CD14-positive monocyte (primary cell): ENCODE measurements around the gene MYO3B. TPM values are rescaled to one million over a fixed set of nuclear protein-coding genes. Genes with fewer than 3 reads are reported as not detected.

Experiments used
- DNase-seq, 3 donors: peaks; one replicate each; pipeline ENCODE4 v3.0.0-alpha.2; 2011 to 2022
- H2AFZ ChIP-seq: 2 replicates; pipeline ENCODE4 v1.6.0; 2012; ENCODE audit warnings: mild to moderate bottlenecking, low read depth, low read length, inconsistent platforms; ENCODE audit not compliant: insufficient read depth, poor library complexity, severe bottlenecking
- H3K27ac ChIP-seq, 2 donors: 1 replicate in 1 of 2; 2 replicates in 1 of 2; pipeline ENCODE4 v1.5.1; 2012 to 2013; ENCODE audit warnings: low read length in 2 of 2, control low read depth in 1 of 2, inconsistent platforms in 1 of 2, low read depth in 1 of 2, mild to moderate bottlenecking in 1 of 2
- H3K27me3 ChIP-seq, 2 donors: one replicate each; pipeline versions ENCODE4 v1.6.0 to v1.6.1; 2011 to 2013; ENCODE audit warnings: low read length in 2 of 2; ENCODE audit not compliant: control insufficient read depth in 2 of 2, insufficient read depth in 2 of 2
- H3K36me3 ChIP-seq, 2 donors: replicated peaks in 1 of 2; 1 replicate in 1 of 2; 2 replicates in 1 of 2; pipeline versions ENCODE4 v1.5.1 to v1.6.1; 2012 to 2013; ENCODE audit warnings: low read length in 2 of 2, control low read depth in 1 of 2, inconsistent platforms in 1 of 2, mild to moderate bottlenecking in 1 of 2; ENCODE audit not compliant: insufficient read depth in 2 of 2, control insufficient read depth in 1 of 2
- H3K4me1 ChIP-seq, 2 donors: 1 replicate in 1 of 2; 2 replicates in 1 of 2; pipeline versions ENCODE4 v1.5.1 to v1.6.1; 2012 to 2013; ENCODE audit warnings: low read length in 2 of 2, control low read depth in 1 of 2, inconsistent platforms in 1 of 2, mild to moderate bottlenecking in 1 of 2, moderate library complexity in 1 of 2; ENCODE audit not compliant: insufficient read depth in 2 of 2, control insufficient read depth in 1 of 2
- H3K4me2 ChIP-seq: replicated peaks from 2 replicates; pipeline ENCODE3; 2012; ENCODE audit warnings: low read length, moderate library complexity, mild to moderate bottlenecking; ENCODE audit not compliant: poor library complexity, severe bottlenecking; ENCODE audit errors: extremely low read depth
- H3K4me3 ChIP-seq, 3 experiments: fragments of 200-600 bp in 1 of 3; sonication (generic) in 1 of 3; replicated peaks in 1 of 3; 1 replicate in 2 of 3; 2 replicates in 1 of 3; pipeline ENCODE4 v1.5.1; 2011 to 2013; ENCODE audit warnings: low read length in 3 of 3, mild to moderate bottlenecking in 3 of 3, control low read depth in 2 of 3, low read depth in 2 of 3, inconsistent platforms in 1 of 3, moderate library complexity in 1 of 3
- H3K79me2 ChIP-seq: 2 replicates; pipeline ENCODE4 v1.6.0; 2012; ENCODE audit warnings: mild to moderate bottlenecking, control low read depth, inconsistent platforms, low read length, moderate library complexity; ENCODE audit not compliant: insufficient read depth
- H3K9ac ChIP-seq: 2 replicates; pipeline ENCODE4 v1.6.0; 2017; ENCODE audit warnings: low read length, mild to moderate bottlenecking; ENCODE audit not compliant: insufficient read depth, poor library complexity, severe bottlenecking
- H3K9me3 ChIP-seq, 2 donors: replicated peaks in 1 of 2; 1 replicate in 1 of 2; 2 replicates in 1 of 2; pipeline versions ENCODE4 v1.5.1 to v1.6.1; 2012 to 2013; ENCODE audit warnings: low read length in 2 of 2, control low read depth in 1 of 2; ENCODE audit not compliant: control insufficient read depth in 1 of 2, insufficient read depth in 1 of 2
- H4K20me1 ChIP-seq: 2 replicates; pipeline ENCODE4 v1.6.0; 2012; ENCODE audit warnings: mild to moderate bottlenecking, low read length, control low read depth, moderate library complexity; ENCODE audit not compliant: insufficient read depth
- H3K27ac Mint-ChIP-seq, 7 donors: one replicate each; pipeline ENCODE4 v1.8.0; 2020; ENCODE audit warnings: mild to moderate bottlenecking in 7 of 7, mixed read lengths in 7 of 7, moderate library complexity in 6 of 7, inconsistent platforms in 2 of 7
- H3K27me3 Mint-ChIP-seq, 3 donors: one replicate each; pipeline ENCODE4 v1.8.0; 2021 to 2022; ENCODE audit warnings: low read depth in 3 of 3, mild to moderate bottlenecking in 3 of 3, mixed read lengths in 3 of 3, moderate library complexity in 3 of 3, inconsistent platforms in 1 of 3
- H3K36me3 Mint-ChIP-seq, 2 donors: one replicate each; pipeline ENCODE4 v1.8.0; 2020; ENCODE audit warnings: mixed read lengths in 2 of 2, inconsistent platforms in 1 of 2, mild to moderate bottlenecking in 1 of 2
- H3K4me1 Mint-ChIP-seq: one replicate; pipeline ENCODE4 v1.8.0; 2020; ENCODE audit warnings: mild to moderate bottlenecking, mixed read lengths
- H3K4me3 Mint-ChIP-seq, 2 donors: one replicate each; pipeline ENCODE4 v1.8.0; 2020; ENCODE audit warnings: mild to moderate bottlenecking in 2 of 2, mixed read lengths in 2 of 2, moderate library complexity in 1 of 2
- H3K9me3 Mint-ChIP-seq, 7 donors: one replicate each; pipeline ENCODE4 v1.8.0; 2020 to 2022; ENCODE audit warnings: mixed read lengths in 7 of 7, mild to moderate bottlenecking in 6 of 7, moderate library complexity in 6 of 7, inconsistent platforms in 2 of 7
- WGBS: methylation state at CpG from one replicate; pipeline ENCODE4 v1.1.5; 2013; ENCODE audit warnings: missing lambda C conversion rate; ENCODE audit not compliant: insufficient coverage; 5-methylcytosine and 5-hydroxymethylcytosine counted together
- intact Hi-C, 2 donors: fragments of 100-400 bp; cut with micrococcal nuclease; formaldehyde crosslinking; loops; one replicate each; pipeline versions ENCODE4 v1.15.0 to v1.15.1; 2023
- polyA plus RNA-seq, 3 donors: library from polyadenylated mRNA; depleted of rRNA in 1 of 3; unstranded in 2 of 3; stranded (reverse) in 1 of 3; fragments of 300-500 nt in 2 of 3; fragments of >200 nt in 1 of 3; fragmentation: Illumina TruSeq in 2 of 3; gene quantifications; 1 replicate in 2 of 3; 2 replicates in 1 of 3; pipeline ENCODE4 v1.2.3, GENCODE V29; 2012 to 2021
- TF ChIP-seq, protein P1 (sequence below): fragments of 200-600 bp; IDR thresholded peaks from one replicate; pipeline ENCODE4 v1.8.0; 2022; ENCODE audit warnings: antibody characterized with exemption, mild to moderate bottlenecking

The MYO3B gene
- polyA plus RNA-seq, 3 donors: not detected

GRCh38 chr2:170261566-170261965, 83.6 kb downstream of the MYO3B start:
- 100% methylated on average over 1 of the region's 1 CpG for WGBS
- no peaks in the 10 kb centered on the region for H3K4me1 ChIP-seq
- no peaks in the 10 kb centered on the region for H3K27me3 ChIP-seq
- Mint-ChIP-seq H3K36me3 (no peaks in the 10 kb centered on the region), H3K4me3 (no peak overlapping the region), H3K4me1 (no peaks in the 10 kb centered on the region), H3K27me3 (peaks cover 0 to 4% (median 2%) of the 10 kb centered on the region in 3 donors), H3K27ac (no peak overlapping the region), H3K9me3 (peaks cover 13 to 30% (median 26%) of the 10 kb centered on the region in 7 donors)
- no peak overlapping the region for H3K4me3 ChIP-seq
- no peak overlapping the region for H3K4me2 ChIP-seq
- H2AFZ ChIP-seq: no peak overlapping the region
- no peak overlapping the region for H3K9ac ChIP-seq
- peaks cover 7 to 16% of the 10 kb centered on the region in 2 donors for H3K9me3 ChIP-seq
- DNase-seq: no peak
- no peaks in the 10 kb centered on the region for H4K20me1 ChIP-seq
- TF ChIP-seq, protein P1, sequence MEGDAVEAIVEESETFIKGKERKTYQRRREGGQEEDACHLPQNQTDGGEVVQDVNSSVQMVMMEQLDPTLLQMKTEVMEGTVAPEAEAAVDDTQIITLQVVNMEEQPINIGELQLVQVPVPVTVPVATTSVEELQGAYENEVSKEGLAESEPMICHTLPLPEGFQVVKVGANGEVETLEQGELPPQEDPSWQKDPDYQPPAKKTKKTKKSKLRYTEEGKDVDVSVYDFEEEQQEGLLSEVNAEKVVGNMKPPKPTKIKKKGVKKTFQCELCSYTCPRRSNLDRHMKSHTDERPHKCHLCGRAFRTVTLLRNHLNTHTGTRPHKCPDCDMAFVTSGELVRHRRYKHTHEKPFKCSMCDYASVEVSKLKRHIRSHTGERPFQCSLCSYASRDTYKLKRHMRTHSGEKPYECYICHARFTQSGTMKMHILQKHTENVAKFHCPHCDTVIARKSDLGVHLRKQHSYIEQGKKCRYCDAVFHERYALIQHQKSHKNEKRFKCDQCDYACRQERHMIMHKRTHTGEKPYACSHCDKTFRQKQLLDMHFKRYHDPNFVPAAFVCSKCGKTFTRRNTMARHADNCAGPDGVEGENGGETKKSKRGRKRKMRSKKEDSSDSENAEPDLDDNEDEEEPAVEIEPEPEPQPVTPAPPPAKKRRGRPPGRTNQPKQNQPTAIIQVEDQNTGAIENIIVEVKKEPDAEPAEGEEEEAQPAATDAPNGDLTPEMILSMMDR: no peak
- H3K36me3 ChIP-seq: no peaks in the 10 kb centered on the region
- H3K27ac ChIP-seq: no peak overlapping the region
- H3K79me2 ChIP-seq: no peaks in the 10 kb centered on the region
- intact Hi-C loops: no loop called here

DNA sequence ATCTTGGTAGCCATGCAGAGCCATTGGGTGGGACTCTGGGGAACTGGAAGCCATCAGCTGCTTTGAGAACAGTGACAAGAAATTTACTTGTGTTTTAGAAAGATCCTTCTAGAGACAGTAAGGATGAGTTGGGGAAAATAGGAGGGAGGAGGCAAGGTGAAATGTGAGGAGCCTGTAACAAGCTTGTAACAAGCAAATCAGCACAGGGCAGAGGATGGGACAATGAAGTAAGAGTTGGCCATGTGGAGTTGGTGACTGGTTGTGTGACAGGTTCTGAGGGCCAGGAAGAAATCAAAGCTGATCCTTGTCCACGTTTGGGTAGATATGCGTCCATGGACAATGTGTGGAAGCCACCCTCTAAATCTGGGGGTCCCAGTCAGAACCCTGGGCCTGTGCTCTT, 84.4 kb downstream of the MYO3B start:
- intact Hi-C loops: no loop called here
- Histone ChIP-seq H2AFZ (no peak overlapping the region), H3K4me2 (no peak overlapping the region), H3K27me3 (no peaks in the 10 kb centered on the region), H3K27ac (no peak overlapping the region), H3K4me3 (no peak overlapping the region), H3K9ac (no peak overlapping the region), H3K79me2 (no peaks in the 10 kb centered on the region), H3K4me1 (no peaks in the 10 kb centered on the region), H3K36me3 (no peaks in the 10 kb centered on the region), H4K20me1 (no peaks in the 10 kb centered on the region), H3K9me3 (peaks cover 7 to 16% of the 10 kb centered on the region in 2 donors)
- H3K36me3 Mint-ChIP-seq: no peaks in the 10 kb centered on the region
- peaks cover 0 to 2% (median 2%) of the 10 kb centered on the region in 3 donors for H3K27me3 Mint-ChIP-seq
- DNase-seq: no peak
- WGBS: 94% methylated on average over 2 of the region's 2 CpGs
- H3K27ac Mint-ChIP-seq: no peak overlapping the region
- H3K9me3 Mint-ChIP-seq: peaks cover 13 to 29% (median 26%) of the 10 kb centered on the region in 7 donors
- H3K4me1 Mint-ChIP-seq: no peaks in the 10 kb centered on the region
- H3K4me3 Mint-ChIP-seq: no peak overlapping the region
- TF ChIP-seq, protein P1: no peak
